GM23248 (cell line): Measurements from ENCODE around the gene ZNF337. TPM values are rescaled to one million over a fixed set of nuclear protein-coding genes. Genes with fewer than 3 reads are reported as not detected.
A peak's percentile ranks its signal among the peaks of the same experiment; 100 is the strongest.
"Not testable (repeated sequence)": the region's sequence is repeated elsewhere in the genome, so short reads cannot be mapped to it uniquely, and the experiment has no call there.

Source experiments
- DNase-seq: peaks from one replicate; pipeline ENCODE4 v3.0.0-alpha.2; 2015
- H2AFZ ChIP-seq: fragments of 200-600 bp; sonication (generic); 2 replicates; pipeline ENCODE4 v1.6.1; 2016; ENCODE audit warnings: antibody characterized with exemption
- H3F3A ChIP-seq: fragments of 200-600 bp; sonication (generic); 2 replicates; pipeline ENCODE4 v1.6.1; 2016; ENCODE audit warnings: mild to moderate bottlenecking, antibody characterized with exemption, mixed run types; ENCODE audit not compliant: insufficient read depth
- H3K27ac ChIP-seq: fragments of 200-600 bp; sonication (generic); 2 replicates; pipeline ENCODE4 v1.5.1; 2016; ENCODE audit warnings: mild to moderate bottlenecking
- H3K27me3 ChIP-seq: fragments of 200-600 bp; sonication (generic); replicated peaks from 2 replicates; pipeline ENCODE4 v1.6.1; 2016; ENCODE audit warnings: mild to moderate bottlenecking; ENCODE audit not compliant: insufficient read depth
- H3K36me3 ChIP-seq: fragments of 200-600 bp; sonication (generic); 2 replicates; pipeline ENCODE4 v1.6.1; 2016; ENCODE audit warnings: low read depth, mild to moderate bottlenecking
- H3K4me1 ChIP-seq: fragments of 200-600 bp; sonication (generic); 2 replicates; pipeline ENCODE4 v1.6.1; 2016; ENCODE audit warnings: mild to moderate bottlenecking; ENCODE audit not compliant: insufficient read depth
- H3K4me2 ChIP-seq: fragments of 200-600 bp; sonication (generic); one replicate; pipeline ENCODE4 v1.6.1; 2016; ENCODE audit warnings: mild to moderate bottlenecking; ENCODE audit not compliant: unreplicated experiment
- H3K4me3 ChIP-seq: fragments of 200-600 bp; sonication (generic); 2 replicates; pipeline ENCODE4 v1.5.1; 2016; ENCODE audit warnings: mild to moderate bottlenecking
- H3K79me2 ChIP-seq: fragments of 200-600 bp; sonication (generic); 2 replicates; pipeline ENCODE4 v1.6.1; 2016; ENCODE audit warnings: mild to moderate bottlenecking; ENCODE audit not compliant: insufficient read depth
- H3K9ac ChIP-seq: fragments of 200-600 bp; sonication (generic); 2 replicates; pipeline ENCODE4 v1.6.1; 2016; ENCODE audit warnings: mild to moderate bottlenecking
- H3K9me2 ChIP-seq: fragments of 200-600 bp; sonication (generic); 2 replicates; pipeline ENCODE4 v1.6.1; 2016; ENCODE audit warnings: mixed run types, mild to moderate bottlenecking, moderate library complexity; ENCODE audit not compliant: insufficient read depth
- H3K9me3 ChIP-seq: fragments of 200-600 bp; sonication (generic); one replicate; pipeline ENCODE4 v1.6.1; 2017; ENCODE audit warnings: low read depth
- H4K20me1 ChIP-seq: fragments of 200-600 bp; sonication (generic); 2 replicates; pipeline ENCODE4 v1.6.0; 2016; ENCODE audit not compliant: insufficient read depth
- EZH2 ChIP-seq: fragments of 200-600 bp; sonication (generic); IDR thresholded peaks from 2 replicates; pipeline ENCODE4 v1.6.1; 2018; ENCODE audit warnings: antibody characterized with exemption, mild to moderate bottlenecking; ENCODE audit not compliant: insufficient read depth, poor library complexity, severe bottlenecking
- EZH2phosphoT487 ChIP-seq: fragments of 200-600 bp; sonication (generic); IDR thresholded peaks from 2 replicates; pipeline ENCODE4 v1.6.1; 2018; ENCODE audit warnings: antibody characterized with exemption, moderate library complexity, mild to moderate bottlenecking, low read depth; ENCODE audit not compliant: insufficient read depth
- WGBS, 2 experiments: methylation state at CpG; one replicate each; pipeline ENCODE4 v1.1.6; 2015 to 2017; ENCODE audit warnings: low lambda C conversion rate in 2 of 2, low coverage in 1 of 2; ENCODE audit errors: missing lambda C conversion rate in 2 of 2; 5-methylcytosine and 5-hydroxymethylcytosine counted together
- in situ Hi-C: fragments of 300-500 bp; cut with MboI; formaldehyde crosslinking; loops from 2 replicates; pipeline ENCODE4 v1.15.0; 2020
- polyA plus RNA-seq: library from polyadenylated mRNA; unstranded; fragments of >200 nt; fragmentation: Nextera tagmentation; extraction: Ambion mirVana; gene quantifications from 2 replicates; pipeline ENCODE4 v1.2.1, GENCODE V29; 2016
- total RNA-seq: library from RNA; depleted of rRNA; stranded (reverse); fragments of >200 nt; shearing (Covaris generic); gene quantifications from 2 replicates; pipeline ENCODE4 v1.2.3, GENCODE V29; 2014

ZNF337 gene
- total and polyA plus RNA-seq, 2 experiments from 2014 or later = 4.0 to 9.1 TPM

- Histone ChIP-seq H3K9me3 (no peaks in the 10 kb centered on the region), H3K9ac (no peak overlapping the region), H3K79me2 (no peaks in the 10 kb centered on the region), H3K27me3 (no peaks in the 10 kb centered on the region), H3F3A (peaks cover 30% of the 10 kb centered on the region), H3K27ac (peak overlapping the region; percentile 35), H3K36me3 (peaks cover 6% of the 10 kb centered on the region; the same call in 1 of the 2 replicates), H3K4me3 (no peak overlapping the region), H3K9me2 (no peaks in the 10 kb centered on the region), H4K20me1 (no peaks in the 10 kb centered on the region), H3K4me1 (peaks cover 5% of the 10 kb centered on the region), H3K4me2 (peak overlapping the region; percentile 44), H2AFZ (no peak overlapping the region)
- 49 to 52% methylated on average over 7 of the region's 7 CpGs for WGBS, 2 experiments
- TF ChIP-seq EZH2phosphoT487 = no peak
- TF ChIP-seq EZH2 = no peak
- in situ Hi-C loops = loop anchor here (25.0 kb wide), 1 partner anchor 492 kb away; no protein-coding TSS in a partner anchor
- peak; percentile 84 for DNase-seq
Measured at GRCh38 chr20:25669826-25670422, 26.7 kb downstream of the ZNF337 start.

GRCh38 chr20:25668446-25668845, 28.2 kb downstream of the ZNF337 start:
- Histone ChIP-seq H4K20me1 (no peaks in the 10 kb centered on the region), H3K9ac (no peak overlapping the region), H3K27me3 (no peaks in the 10 kb centered on the region), H3K79me2 (no peaks in the 10 kb centered on the region), H2AFZ (no peak overlapping the region), H3K9me3 (no peaks in the 10 kb centered on the region), H3K36me3 (no peaks in the 10 kb centered on the region), H3K4me3 (no peak overlapping the region), H3K27ac (no peak overlapping the region), H3K9me2 (no peaks in the 10 kb centered on the region), H3K4me2 (no peak overlapping the region), H3F3A (peaks cover 30% of the 10 kb centered on the region), H3K4me1 (peaks cover 5% of the 10 kb centered on the region)
- no peak for DNase-seq
- TF ChIP-seq EZH2 (no peak), EZH2phosphoT487 (no peak)
- in situ Hi-C loops = loop anchor here (25.0 kb wide), 1 partner anchor 494 kb away; no protein-coding TSS in a partner anchor
- 98 to 99% methylated on average over 4 of the region's 4 CpGs for WGBS, 2 experiments

GRCh38 chr20:25659999-25660398, 36.7 kb downstream of the ZNF337 start:
- TF ChIP-seq EZH2phosphoT487 (no peak), EZH2 (no peak)
- H3K9ac ChIP-seq = no peak overlapping the region
- H3K9me3 ChIP-seq = no peaks in the 10 kb centered on the region
- H3K4me1 ChIP-seq = no peaks in the 10 kb centered on the region
- in situ Hi-C loops = loop anchor here (10.0 to 25.0 kb wide), 2 partner anchors 65 to 502 kb away; no protein-coding TSS in a partner anchor
- no peak for DNase-seq
- no peaks in the 10 kb centered on the region for H3K27me3 ChIP-seq
- H4K20me1 ChIP-seq = no peaks in the 10 kb centered on the region
- no peak overlapping the region for H3K4me2 ChIP-seq
- H3K79me2 ChIP-seq = no peaks in the 10 kb centered on the region
- no peak overlapping the region for H3K27ac ChIP-seq
- H3K9me2 ChIP-seq = no peaks in the 10 kb centered on the region
- no peak overlapping the region for H2AFZ ChIP-seq
- H3F3A ChIP-seq = no peaks in the 10 kb centered on the region
- no peaks in the 10 kb centered on the region for H3K36me3 ChIP-seq
- no peak overlapping the region for H3K4me3 ChIP-seq

- in situ Hi-C loops = loop anchor here (10.0 to 25.0 kb wide), 2 partner anchors 60 to 508 kb away; no protein-coding TSS in a partner anchor
- no peak for TF ChIP-seq EZH2
- TF ChIP-seq EZH2phosphoT487 = no peak
- H2AFZ ChIP-seq = no peak overlapping the region
Measured at GRCh38 chr20:25654487-25654886, 42.2 kb downstream of the ZNF337 start.

GRCh38 chr20:25652866-25653265, 43.8 kb downstream of the ZNF337 start:
- H2AFZ ChIP-seq, H3K9ac ChIP-seq, H3K36me3 ChIP-seq, H4K20me1 ChIP-seq, H3K27me3 ChIP-seq, H3K9me3 ChIP-seq, H3K4me2 ChIP-seq, DNase-seq, H3F3A ChIP-seq, H3K27ac ChIP-seq, H3K4me3 ChIP-seq, H3K4me1 ChIP-seq, H3K79me2 ChIP-seq, H3K9me2 ChIP-seq: not testable (repeated sequence)
- WGBS, 2 experiments = 92 to 96% methylated on average over 3 to 4 of the region's 4 CpGs
- in situ Hi-C loops = loop anchor here (10.0 to 25.0 kb wide), 2 partner anchors 58 to 509 kb away; no protein-coding TSS in a partner anchor

More at GRCh38 chr20:25654487-25654886, 42.2 kb downstream of the ZNF337 start:
- no peak for DNase-seq
- Histone ChIP-seq H4K20me1 (no peaks in the 10 kb centered on the region), H3K4me2 (no peak overlapping the region), H3K9ac (no peak overlapping the region), H3K79me2 (no peaks in the 10 kb centered on the region), H3K9me3 (no peaks in the 10 kb centered on the region), H3K36me3 (0 out of 2 replicates have a peak, but pooled peaks cover 5% of the 10 kb centered on the region), H3F3A (no peaks in the 10 kb centered on the region), H3K27ac (no peak overlapping the region), H3K9me2 (no peaks in the 10 kb centered on the region), H3K4me3 (no peak overlapping the region), H3K4me1 (no peaks in the 10 kb centered on the region), H3K27me3 (no peaks in the 10 kb centered on the region)
